Fibroblast of lung (primary cell): ENCODE results near the gene CNRIP1. TPM values are rescaled to one million over a fixed set of nuclear protein-coding genes. Genes with fewer than 3 reads are reported as not detected.

Experiments used
- DNase-seq, 2 donors: peaks; one replicate each; pipeline versions ENCODE4 v3.0.0 to v3.0.0-alpha.2; 2010; ENCODE audit warnings: low read depth in 2 of 2
- H2AFZ ChIP-seq: 2 replicates; pipeline ENCODE4 v1.5.1; 2012; ENCODE audit warnings: low read length, control low read depth, inconsistent platforms
- H3K27ac ChIP-seq: 2 replicates; pipeline ENCODE4 v1.5.1; 2011; ENCODE audit warnings: low read length, control low read depth; ENCODE audit not compliant: insufficient read depth
- H3K27me3 ChIP-seq: 2 replicates; pipeline ENCODE4 v1.5.1; 2011; ENCODE audit warnings: mild to moderate bottlenecking, low read length; ENCODE audit not compliant: control insufficient read depth, insufficient read depth
- H3K36me3 ChIP-seq: 2 replicates; pipeline ENCODE4 v1.5.1; 2011; ENCODE audit warnings: low read length; ENCODE audit not compliant: control insufficient read depth, insufficient read depth
- H3K4me1 ChIP-seq: 2 replicates; pipeline ENCODE4 v1.5.1; 2011; ENCODE audit warnings: low read length; ENCODE audit not compliant: control insufficient read depth, insufficient read depth; ENCODE audit errors: extremely low read depth
- H3K4me2 ChIP-seq: 2 replicates; pipeline ENCODE4 v1.5.1; 2011; ENCODE audit warnings: low read length, control low read depth; ENCODE audit not compliant: insufficient read depth; ENCODE audit errors: extremely low read depth
- H3K4me3 ChIP-seq, 4 experiments: fragments of 200-600 bp in 1 of 4; sonication (generic) in 1 of 4; replicated peaks in 1 of 4; 2 replicates each; pipeline ENCODE4 v1.5.1; 2011 to 2016; ENCODE audit warnings: low read length in 4 of 4, low read depth in 3 of 4, mild to moderate bottlenecking in 3 of 4, control low read depth in 2 of 4, inconsistent platforms in 1 of 4, mixed read lengths in 1 of 4; ENCODE audit not compliant: insufficient read depth in 1 of 4; ENCODE audit errors: control extremely low read depth in 1 of 4
- H3K79me2 ChIP-seq: 2 replicates; pipeline ENCODE4 v1.5.1; 2012; ENCODE audit warnings: mild to moderate bottlenecking, low read length, inconsistent platforms; ENCODE audit not compliant: control insufficient read depth, insufficient read depth
- H3K9ac ChIP-seq: 2 replicates; pipeline ENCODE4 v1.5.1; 2011; ENCODE audit warnings: mild to moderate bottlenecking, low read length, control low read depth; ENCODE audit not compliant: insufficient read depth
- H3K9me3 ChIP-seq: 2 replicates; pipeline ENCODE4 v1.5.1; 2012; ENCODE audit warnings: low read depth, low read length; ENCODE audit not compliant: control insufficient read depth, insufficient read depth
- H4K20me1 ChIP-seq: 2 replicates; pipeline ENCODE4 v1.5.1; 2011; ENCODE audit warnings: low read length; ENCODE audit not compliant: control insufficient read depth, insufficient read depth; ENCODE audit errors: extremely low read depth
- EZH2 ChIP-seq: IDR thresholded peaks from 2 replicates; pipeline ENCODE4 v1.5.1; 2012; ENCODE audit warnings: low read length, control low read depth, mild to moderate bottlenecking; ENCODE audit errors: missing control alignments
- polyA plus RNA-seq, 2 donors: library from polyadenylated mRNA; depleted of rRNA in 1 of 2; stranded (reverse) in 1 of 2; unstranded in 1 of 2; fragments of >200 nt; gene quantifications; 2 replicates each; pipeline ENCODE4 v1.2.1, GENCODE V29; 2011 to 2012; ENCODE audit warnings: missing spikeins in 1 of 2
- total RNA-seq: library from RNA; depleted of rRNA; stranded (reverse); fragments of >200 nt; gene quantifications from 2 replicates; pipeline ENCODE4 v1.2.1, GENCODE V29; 2014
- TF ChIP-seq, protein P1 (sequence below), 2 donors: IDR thresholded peaks in 1 of 2; conservative IDR thresholded peaks in 1 of 2; 1 replicate in 1 of 2; 2 replicates in 1 of 2; pipeline ENCODE4 v1.5.1; 2011 to 2012; ENCODE audit warnings: low read length in 2 of 2, control low read depth in 1 of 2, inconsistent platforms in 1 of 2, low read depth in 1 of 2, mild to moderate bottlenecking in 1 of 2

Gene CNRIP1
- total and polyA plus RNA-seq, 2 donors (not counting 1 experiment from before 2014, with no cell fraction given): 34.7 to 47.7 TPM

GRCh38 chr2:68336192-68336591 lies 16.4 kb upstream of the CNRIP1 start:
- no peaks in the 10 kb centered on the region for H3K9me3 ChIP-seq
- H3K4me2 ChIP-seq: no peak overlapping the region
- no peaks in the 10 kb centered on the region for H3K4me1 ChIP-seq
- peak; percentile 51 to 81 for DNase-seq
- H2AFZ ChIP-seq: no peak overlapping the region
- no peaks in the 10 kb centered on the region for H3K27me3 ChIP-seq
- H4K20me1 ChIP-seq: no peaks in the 10 kb centered on the region
- no peaks in the 10 kb centered on the region for H3K79me2 ChIP-seq
- no peak overlapping the region for H3K4me3 ChIP-seq
- no peaks in the 10 kb centered on the region for H3K36me3 ChIP-seq
- no peak overlapping the region for H3K9ac ChIP-seq
- TF ChIP-seq EZH2: no peak
- TF ChIP-seq, protein P1, sequence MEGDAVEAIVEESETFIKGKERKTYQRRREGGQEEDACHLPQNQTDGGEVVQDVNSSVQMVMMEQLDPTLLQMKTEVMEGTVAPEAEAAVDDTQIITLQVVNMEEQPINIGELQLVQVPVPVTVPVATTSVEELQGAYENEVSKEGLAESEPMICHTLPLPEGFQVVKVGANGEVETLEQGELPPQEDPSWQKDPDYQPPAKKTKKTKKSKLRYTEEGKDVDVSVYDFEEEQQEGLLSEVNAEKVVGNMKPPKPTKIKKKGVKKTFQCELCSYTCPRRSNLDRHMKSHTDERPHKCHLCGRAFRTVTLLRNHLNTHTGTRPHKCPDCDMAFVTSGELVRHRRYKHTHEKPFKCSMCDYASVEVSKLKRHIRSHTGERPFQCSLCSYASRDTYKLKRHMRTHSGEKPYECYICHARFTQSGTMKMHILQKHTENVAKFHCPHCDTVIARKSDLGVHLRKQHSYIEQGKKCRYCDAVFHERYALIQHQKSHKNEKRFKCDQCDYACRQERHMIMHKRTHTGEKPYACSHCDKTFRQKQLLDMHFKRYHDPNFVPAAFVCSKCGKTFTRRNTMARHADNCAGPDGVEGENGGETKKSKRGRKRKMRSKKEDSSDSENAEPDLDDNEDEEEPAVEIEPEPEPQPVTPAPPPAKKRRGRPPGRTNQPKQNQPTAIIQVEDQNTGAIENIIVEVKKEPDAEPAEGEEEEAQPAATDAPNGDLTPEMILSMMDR (conservative IDR thresholded peaks at IDR 0.05 in 1 of 2, IDR thresholded peaks at IDR 0.05 in 1 of 2; ENCODE audit: low read depth in 1 of 2, low read length in 2 of 2): no peak
- no peak overlapping the region for H3K27ac ChIP-seq

- Histone ChIP-seq H3K27ac (no peak overlapping the region), H3K4me1 (peaks cover 2% of the 10 kb centered on the region), H3K4me2 (no peak overlapping the region), H3K36me3 (no peaks in the 10 kb centered on the region), H4K20me1 (no peaks in the 10 kb centered on the region), H3K4me3 (no peak overlapping the region), H3K27me3 (no peaks in the 10 kb centered on the region), H3K9ac (no peak overlapping the region), H3K9me3 (no peaks in the 10 kb centered on the region), H2AFZ (no peak overlapping the region), H3K79me2 (no peaks in the 10 kb centered on the region)
- no peak for DNase-seq
- no peak for TF ChIP-seq EZH2
- TF ChIP-seq, protein P1 (conservative IDR thresholded peaks at IDR 0.05 in 1 of 2, IDR thresholded peaks at IDR 0.05 in 1 of 2; ENCODE audit: low read depth in 1 of 2, low read length in 2 of 2): no peak
These were observed 14.2 kb upstream of the CNRIP1 start for GRCh38 chr2:68333931-68334330.

GRCh38 chr2:68333009-68333408 lies 13.3 kb upstream of the CNRIP1 start:
- Histone ChIP-seq H3K4me3 (no peak overlapping the region), H3K36me3 (no peaks in the 10 kb centered on the region), H3K9me3 (no peaks in the 10 kb centered on the region), H2AFZ (no peak overlapping the region), H4K20me1 (no peaks in the 10 kb centered on the region), H3K4me2 (no peak overlapping the region), H3K27ac (no peak overlapping the region), H3K4me1 (peaks cover 2% of the 10 kb centered on the region), H3K9ac (no peak overlapping the region), H3K79me2 (no peaks in the 10 kb centered on the region), H3K27me3 (no peaks in the 10 kb centered on the region)
- no peak for DNase-seq
- TF ChIP-seq, protein P1 (conservative IDR thresholded peaks at IDR 0.05 in 1 of 2, IDR thresholded peaks at IDR 0.05 in 1 of 2; ENCODE audit: low read depth in 1 of 2, low read length in 2 of 2): no peak
